A549 (cell line): ENCODE data around the gene RBPJ. TPM values are rescaled to one million over a fixed set of nuclear protein-coding genes. Genes with fewer than 3 reads are reported as not detected.

Experiments used
- ATAC-seq, 2 experiments: fragments of 200-7000 bp in 1 of 2; fragments of >200 bp in 1 of 2; cut with Nextera tagmentation in 1 of 2; cut with Tn5 transposase in 1 of 2; 3 replicates each; pipeline versions ENCODE4 v1.8.0 to v1.9.1; 2018 to 2020; ENCODE audit warnings: mild to moderate bottlenecking in 1 of 2, moderate library complexity in 1 of 2
- CTCF ChIA-PET: fragments of 300-600 bp; sonication (Branson Sonifier 250); formaldehyde crosslinking; extraction: SDS; loops from one replicate; lab custom pipeline; 2021; ENCODE audit warnings: antibody characterized with exemption, inconsistent platforms; lab: Yijun Ruan, JAX
- POLR2A ChIA-PET: fragments of 350-600 bp; formaldehyde crosslinking; extraction: SDS; loops from one replicate; lab custom pipeline; 2021; ENCODE audit warnings: antibody characterized with exemption, inconsistent platforms; lab: Yijun Ruan, JAX
- DNase-seq, 2 experiments: peaks; one replicate each; pipeline versions ENCODE4 v3.0.0 to v3.0.0-alpha.2; 2011 to 2016; ENCODE audit warnings: low read depth in 1 of 2, low spot score in 1 of 2
- FAIRE-seq: peaks from 2 replicates; lab custom pipeline; 2011; peaks lifted over from hg19 to GRCh38; lab: Jason Lieb, UNC
- H3K27ac ChIP-seq, 2 experiments: fragments of >200 bp; sonication (Bioruptor Twin); formaldehyde crosslinking; 3 replicates each; pipeline ENCODE4 v1.5.1; 2016 to 2017
- H3K4me1 ChIP-seq: fragments of >200 bp; sonication (Bioruptor Twin); formaldehyde crosslinking; 3 replicates; pipeline ENCODE4 v1.6.1; 2016
- H3K4me2 ChIP-seq: fragments of >200 bp; sonication (Bioruptor Twin); formaldehyde crosslinking; 3 replicates; pipeline ENCODE4 v1.6.1; 2016
- H3K4me3 ChIP-seq: fragments of >200 bp; sonication (Bioruptor Twin); formaldehyde crosslinking; 3 replicates; pipeline ENCODE4 v1.5.1; 2016
- H3K9me3 ChIP-seq: fragments of >200 bp; sonication (Bioruptor Twin); formaldehyde crosslinking; 3 replicates; pipeline ENCODE4 v1.6.1; 2016
- CBX8 ChIP-seq: fragments of 200-600 bp; sonication (generic); IDR thresholded peaks from 2 replicates; pipeline ENCODE4 v1.6.1; 2016
- CEBPB ChIP-seq, 2 experiments: fragments of >200 bp in 1 of 2; sonication (Bioruptor Twin) in 1 of 2; formaldehyde crosslinking in 1 of 2; IDR thresholded peaks; 2 replicates each; pipeline ENCODE4 v1.6.1; 2012 to 2016
- EHMT2 ChIP-seq: fragments of 200-600 bp; sonication (generic); IDR thresholded peaks from 2 replicates; pipeline ENCODE4 v1.6.1; 2016; ENCODE audit warnings: antibody characterized with exemption, low read depth, mild to moderate bottlenecking, moderate library complexity
- EP300 ChIP-seq, 2 experiments: fragments of >200 bp; sonication (Bioruptor Twin); formaldehyde crosslinking; IDR thresholded peaks; 2 replicates in 1 of 2; 3 replicates in 1 of 2; pipeline ENCODE4 v1.6.1; 2016 to 2017
- FOSB ChIP-seq: fragments of 250-450 bp; sonication (Bioruptor Pico); IDR thresholded peaks from 2 replicates; pipeline ENCODE4 v1.5.0; 2020; ENCODE audit warnings: mild to moderate bottlenecking, moderate library complexity
- FOSL2 ChIP-seq, 2 experiments: fragments of 450-650 bp in 1 of 2; fragments of >200 bp in 1 of 2; sonication (Bioruptor Twin) in 1 of 2; formaldehyde crosslinking; IDR thresholded peaks; 2 replicates each; pipeline versions ENCODE4 v1.5.0 to v1.6.1; 2016 to 2020; ENCODE audit warnings: mild to moderate bottlenecking in 1 of 2, moderate library complexity in 1 of 2
- FOXS1 ChIP-seq: fragments of 250-450 bp; sonication (Bioruptor Pico); IDR thresholded peaks from 2 replicates; pipeline ENCODE4 v1.5.0; 2020; ENCODE audit warnings: mild to moderate bottlenecking, moderate library complexity
- HOXA7 ChIP-seq: fragments of 250-450 bp; sonication (Bioruptor Pico); IDR thresholded peaks from 2 replicates; pipeline ENCODE4 v1.5.0; 2020; ENCODE audit warnings: mild to moderate bottlenecking, moderate library complexity
- HOXB13 ChIP-seq: fragments of 250-450 bp; sonication (Bioruptor Pico); IDR thresholded peaks from 2 replicates; pipeline ENCODE4 v1.5.0; 2020; ENCODE audit warnings: low read depth, mild to moderate bottlenecking, moderate library complexity
- HOXB5 ChIP-seq: fragments of 250-450 bp; sonication (Bioruptor Pico); IDR thresholded peaks from 2 replicates; pipeline ENCODE4 v1.5.0; 2020; ENCODE audit warnings: mild to moderate bottlenecking, moderate library complexity
- JUN ChIP-seq, 2 experiments: fragments of >200 bp; sonication (Bioruptor Twin); formaldehyde crosslinking; IDR thresholded peaks; 2 replicates in 1 of 2; 3 replicates in 1 of 2; pipeline ENCODE4 v1.6.1; 2016 to 2017
- MAZ ChIP-seq: fragments of 150-350 bp; IDR thresholded peaks from 2 replicates; pipeline ENCODE4 v1.6.1; 2014; ENCODE audit warnings: antibody characterized with exemption, low read depth, low read length, borderline replicate concordance
- MYC ChIP-seq: IDR thresholded peaks from 2 replicates; pipeline ENCODE4 v1.6.1; 2012; ENCODE audit warnings: mild to moderate bottlenecking, inconsistent platforms, low read length, improper control_type of control experiment, borderline replicate concordance
- NFE2L2 ChIP-seq: fragments of 150-350 bp; conservative IDR thresholded peaks from 2 replicates; pipeline ENCODE4 v1.6.1; 2014; ENCODE audit warnings: low read length
- NR3C1 ChIP-seq: fragments of >200 bp; sonication (Bioruptor Twin); formaldehyde crosslinking; IDR thresholded peaks from 3 replicates; pipeline ENCODE4 v1.6.1; 2017
- PHF8 ChIP-seq: fragments of 200-600 bp; sonication (generic); IDR thresholded peaks from 2 replicates; pipeline ENCODE4 v1.6.1; 2016; ENCODE audit warnings: low read depth, mild to moderate bottlenecking, antibody characterized with exemption, moderate library complexity, borderline replicate concordance
- POLR2A ChIP-seq: IDR thresholded peaks from 2 replicates; pipeline ENCODE4 v1.6.1; 2012; ENCODE audit warnings: mild to moderate bottlenecking, low read length
- RAD21 ChIP-seq, 2 experiments: fragments of >200 bp in 1 of 2; sonication (Bioruptor Twin) in 1 of 2; formaldehyde crosslinking in 1 of 2; IDR thresholded peaks in 1 of 2; conservative IDR thresholded peaks in 1 of 2; 2 replicates in 1 of 2; 3 replicates in 1 of 2; pipeline ENCODE4 v1.6.1; 2012 to 2018; ENCODE audit warnings: inconsistent platforms in 1 of 2
- RARB ChIP-seq: fragments of 250-450 bp; sonication (Bioruptor Pico); IDR thresholded peaks from 2 replicates; pipeline ENCODE4 v1.8.0; 2021; ENCODE audit warnings: mild to moderate bottlenecking, moderate library complexity
- RCOR1 ChIP-seq: fragments of 150-350 bp; IDR thresholded peaks from 2 replicates; pipeline ENCODE4 v1.6.1; 2014; ENCODE audit warnings: antibody characterized with exemption, low read length, low read depth
- SMC3 ChIP-seq: fragments of >200 bp; sonication (Bioruptor Twin); formaldehyde crosslinking; IDR thresholded peaks from 3 replicates; pipeline ENCODE4 v1.6.1; 2018; ENCODE audit warnings: inconsistent platforms
- SREBF2 ChIP-seq: fragments of 450-650 bp; IDR thresholded peaks from 2 replicates; pipeline ENCODE4 v1.6.1; 2014; ENCODE audit warnings: mild to moderate bottlenecking, moderate library complexity
- TFCP2L1 ChIP-seq: fragments of 250-450 bp; sonication (Bioruptor Pico); IDR thresholded peaks from 2 replicates; pipeline ENCODE4 v1.5.0; 2021; ENCODE audit warnings: mild to moderate bottlenecking
- TP53 ChIP-seq: fragments of 250-450 bp; sonication (Bioruptor Pico); IDR thresholded peaks from 2 replicates; pipeline ENCODE4 v1.5.0; 2021; ENCODE audit warnings: mild to moderate bottlenecking, moderate library complexity
- ZFP36 ChIP-seq: fragments of 450-650 bp; IDR thresholded peaks from 2 replicates; pipeline ENCODE4 v1.6.1; 2014; ENCODE audit warnings: borderline replicate concordance; ENCODE audit not compliant: partially characterized antibody
- WGBS: methylation state at CpG from one replicate; pipeline ENCODE4 v1.1.6; 2017; ENCODE audit errors: missing lambda C conversion rate; 5-methylcytosine and 5-hydroxymethylcytosine counted together
- polyA plus RNA-seq, 4 experiments: library from polyadenylated mRNA; depleted of rRNA in 3 of 4; stranded (reverse); fragments of >200 nt; fragmentation: RNase III in 1 of 4; extraction: RNeasy Plus Mini Kit Qiagen cat#74134 plus additional on column Dnase treatment in 1 of 4; gene quantifications; 2 replicates in 3 of 4; 3 replicates in 1 of 4; pipeline ENCODE4 v1.2.3, GENCODE V29; 2011 to 2017
- TF ChIP-seq, protein P1 (sequence below): fragments of >200 bp; sonication (Bioruptor Twin); formaldehyde crosslinking; IDR thresholded peaks from 3 replicates; pipeline ENCODE4 v1.5.1; 2016
- TF ChIP-seq, protein P2 (sequence below): IDR thresholded peaks from 2 replicates; pipeline ENCODE4 v1.6.1; 2012
- TF ChIP-seq, protein P3 (sequence below): fragments of 150-350 bp; IDR thresholded peaks from 2 replicates; pipeline ENCODE4 v1.6.1; 2014; ENCODE audit warnings: low read depth, mild to moderate bottlenecking, low read length
- TF ChIP-seq, protein P4 (sequence below): fragments of 250-450 bp; sonication (Bioruptor Pico); IDR thresholded peaks from 2 replicates; pipeline ENCODE4 v1.5.0; 2021; ENCODE audit warnings: mild to moderate bottlenecking, moderate library complexity, borderline replicate concordance
- TF ChIP-seq, protein P5 (sequence below): fragments of 450-650 bp; IDR thresholded peaks from 2 replicates; pipeline ENCODE4 v1.6.1; 2014; ENCODE audit warnings: antibody characterized with exemption
- TF ChIP-seq, protein P6 (sequence below): fragments of 250-450 bp; sonication (Bioruptor Pico); IDR thresholded peaks from 2 replicates; pipeline ENCODE4 v1.5.0; 2020; ENCODE audit warnings: low read depth, mild to moderate bottlenecking, moderate library complexity

RBPJ gene
- polyA plus RNA-seq, 2 of the 4 experiments (the other 2 are of a cell fraction): 16.5 to 37.1 TPM

DNA sequence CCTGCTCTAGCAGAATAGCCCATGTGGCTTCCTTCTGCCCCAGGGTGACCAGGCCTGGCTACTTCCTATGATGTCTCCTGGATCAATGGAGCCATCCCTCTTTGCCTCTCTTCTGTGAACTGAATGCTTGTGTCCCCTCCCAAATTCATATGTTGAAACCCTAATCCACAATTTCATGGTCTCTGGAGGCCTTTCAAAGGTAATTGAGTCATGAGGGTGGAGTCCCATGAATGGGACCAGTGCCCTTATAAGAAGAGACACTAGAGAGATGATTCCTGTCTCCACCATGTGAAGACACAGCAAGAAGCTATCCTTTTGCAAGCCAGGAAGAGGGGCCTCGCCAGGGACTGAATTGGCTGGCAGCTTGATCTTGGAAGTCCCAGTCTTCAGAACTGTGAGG is 151.1 kb downstream of the RBPJ start:
- ATAC-seq (no peak), FAIRE-seq (no peak), DNase-seq (no peak)
- no peaks in the 10 kb centered on the region for H3K9me3 ChIP-seq
- no peak overlapping the region for H3K27ac ChIP-seq
- 0% methylated on average over 1 of the region's 1 CpG for WGBS
- ChIA-PET CTCF (no interaction called here), POLR2A (no interaction called here)
- H3K4me2 ChIP-seq: no peak overlapping the region
- no peaks in the 10 kb centered on the region for H3K4me1 ChIP-seq
- no peak overlapping the region for H3K4me3 ChIP-seq
- no peak for TF ChIP-seq HOXA7 (CRISPR knock-in tag)
- TF ChIP-seq NFE2L2: no peak
- TF ChIP-seq, protein P1, sequence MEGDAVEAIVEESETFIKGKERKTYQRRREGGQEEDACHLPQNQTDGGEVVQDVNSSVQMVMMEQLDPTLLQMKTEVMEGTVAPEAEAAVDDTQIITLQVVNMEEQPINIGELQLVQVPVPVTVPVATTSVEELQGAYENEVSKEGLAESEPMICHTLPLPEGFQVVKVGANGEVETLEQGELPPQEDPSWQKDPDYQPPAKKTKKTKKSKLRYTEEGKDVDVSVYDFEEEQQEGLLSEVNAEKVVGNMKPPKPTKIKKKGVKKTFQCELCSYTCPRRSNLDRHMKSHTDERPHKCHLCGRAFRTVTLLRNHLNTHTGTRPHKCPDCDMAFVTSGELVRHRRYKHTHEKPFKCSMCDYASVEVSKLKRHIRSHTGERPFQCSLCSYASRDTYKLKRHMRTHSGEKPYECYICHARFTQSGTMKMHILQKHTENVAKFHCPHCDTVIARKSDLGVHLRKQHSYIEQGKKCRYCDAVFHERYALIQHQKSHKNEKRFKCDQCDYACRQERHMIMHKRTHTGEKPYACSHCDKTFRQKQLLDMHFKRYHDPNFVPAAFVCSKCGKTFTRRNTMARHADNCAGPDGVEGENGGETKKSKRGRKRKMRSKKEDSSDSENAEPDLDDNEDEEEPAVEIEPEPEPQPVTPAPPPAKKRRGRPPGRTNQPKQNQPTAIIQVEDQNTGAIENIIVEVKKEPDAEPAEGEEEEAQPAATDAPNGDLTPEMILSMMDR: no peak
- no peak for TF ChIP-seq FOSB (CRISPR knock-in tag)
- TF ChIP-seq RAD21 (conservative IDR thresholded peaks at IDR 0.05 in 1 of 2, IDR thresholded peaks at IDR 0.05 in 1 of 2): no peak
- no peak for TF ChIP-seq RCOR1
- TF ChIP-seq SREBF2: no peak
- no peak for TF ChIP-seq EHMT2
- no peak for TF ChIP-seq EP300 (IDR thresholded peaks at IDR 0.05)
- no peak for TF ChIP-seq FOSL2 (IDR thresholded peaks at IDR 0.05)
- TF ChIP-seq FOSL2 (CRISPR knock-in tag; IDR thresholded peaks at IDR 0.05): no peak
- no peak for TF ChIP-seq PHF8
- TF ChIP-seq CEBPB (IDR thresholded peaks at IDR 0.05): no peak
- TF ChIP-seq, protein P2, sequence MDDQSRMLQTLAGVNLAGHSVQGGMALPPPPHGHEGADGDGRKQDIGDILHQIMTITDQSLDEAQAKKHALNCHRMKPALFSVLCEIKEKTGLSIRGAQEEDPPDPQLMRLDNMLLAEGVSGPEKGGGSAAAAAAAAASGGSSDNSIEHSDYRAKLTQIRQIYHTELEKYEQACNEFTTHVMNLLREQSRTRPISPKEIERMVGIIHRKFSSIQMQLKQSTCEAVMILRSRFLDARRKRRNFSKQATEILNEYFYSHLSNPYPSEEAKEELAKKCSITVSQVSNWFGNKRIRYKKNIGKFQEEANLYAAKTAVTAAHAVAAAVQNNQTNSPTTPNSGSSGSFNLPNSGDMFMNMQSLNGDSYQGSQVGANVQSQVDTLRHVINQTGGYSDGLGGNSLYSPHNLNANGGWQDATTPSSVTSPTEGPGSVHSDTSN: no peak
- no peak for TF ChIP-seq POLR2A
- no peak for TF ChIP-seq MYC
- TF ChIP-seq MAZ: no peak
- no peak for TF ChIP-seq TFCP2L1 (CRISPR knock-in tag)
- TF ChIP-seq NR3C1: no peak
- TF ChIP-seq, protein P3, sequence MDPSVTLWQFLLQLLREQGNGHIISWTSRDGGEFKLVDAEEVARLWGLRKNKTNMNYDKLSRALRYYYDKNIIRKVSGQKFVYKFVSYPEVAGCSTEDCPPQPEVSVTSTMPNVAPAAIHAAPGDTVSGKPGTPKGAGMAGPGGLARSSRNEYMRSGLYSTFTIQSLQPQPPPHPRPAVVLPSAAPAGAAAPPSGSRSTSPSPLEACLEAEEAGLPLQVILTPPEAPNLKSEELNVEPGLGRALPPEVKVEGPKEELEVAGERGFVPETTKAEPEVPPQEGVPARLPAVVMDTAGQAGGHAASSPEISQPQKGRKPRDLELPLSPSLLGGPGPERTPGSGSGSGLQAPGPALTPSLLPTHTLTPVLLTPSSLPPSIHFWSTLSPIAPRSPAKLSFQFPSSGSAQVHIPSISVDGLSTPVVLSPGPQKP: no peak
- TF ChIP-seq, protein P4, sequence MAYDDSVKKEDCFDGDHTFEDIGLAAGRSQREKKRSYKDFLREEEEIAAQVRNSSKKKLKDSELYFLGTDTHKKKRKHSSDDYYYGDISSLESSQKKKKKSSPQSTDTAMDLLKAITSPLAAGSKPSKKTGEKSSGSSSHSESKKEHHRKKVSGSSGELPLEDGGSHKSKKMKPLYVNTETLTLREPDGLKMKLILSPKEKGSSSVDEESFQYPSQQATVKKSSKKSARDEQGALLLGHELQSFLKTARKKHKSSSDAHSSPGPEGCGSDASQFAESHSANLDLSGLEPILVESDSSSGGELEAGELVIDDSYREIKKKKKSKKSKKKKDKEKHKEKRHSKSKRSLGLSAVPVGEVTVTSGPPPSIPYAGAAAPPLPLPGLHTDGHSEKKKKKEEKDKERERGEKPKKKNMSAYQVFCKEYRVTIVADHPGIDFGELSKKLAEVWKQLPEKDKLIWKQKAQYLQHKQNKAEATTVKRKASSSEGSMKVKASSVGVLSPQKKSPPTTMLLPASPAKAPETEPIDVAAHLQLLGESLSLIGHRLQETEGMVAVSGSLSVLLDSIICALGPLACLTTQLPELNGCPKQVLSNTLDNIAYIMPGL (CRISPR knock-in tag): no peak

DNA sequence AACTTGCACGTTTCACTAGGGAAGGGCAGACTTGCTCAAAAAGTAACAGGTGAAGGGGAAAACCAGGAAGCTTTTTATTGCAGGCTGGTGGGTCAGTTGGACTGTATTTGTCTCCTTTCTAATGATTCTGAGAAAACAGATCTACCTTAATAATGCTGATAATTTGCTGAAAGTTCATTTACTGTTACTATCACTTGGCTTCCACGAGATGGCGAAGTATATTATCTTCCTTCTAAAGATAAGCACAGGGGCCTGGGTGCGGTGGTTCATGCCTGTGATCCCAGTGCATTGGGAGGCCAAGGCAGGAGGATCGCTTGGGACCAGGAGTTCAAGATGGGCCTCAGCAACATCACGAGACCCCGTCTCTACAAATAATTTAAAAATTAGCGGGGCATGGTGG is 153.1 kb downstream of the RBPJ start:
- no peak for ATAC-seq
- WGBS: 65% methylated on average over 8 of the region's 8 CpGs
- POLR2A ChIA-PET: no interaction called here
- H3K9me3 ChIP-seq: no peaks in the 10 kb centered on the region
- H3K4me3 ChIP-seq: no peak overlapping the region
- no peak overlapping the region for H3K27ac ChIP-seq
- no peak for FAIRE-seq
- DNase-seq: no peak
- H3K4me2 ChIP-seq: no peak overlapping the region
- CTCF ChIA-PET: interaction anchor here (0.6 to 1.6 kb wide), 3 partner anchors 13 to 15 kb away, joined by 3 to 4 read pairs (median 3); no protein-coding TSS in a partner anchor
- H3K4me1 ChIP-seq: no peaks in the 10 kb centered on the region
- TF ChIP-seq CBX8 (no peak), JUN (IDR thresholded peaks at IDR 0.05) (no peak), HOXB13 (CRISPR knock-in tag) (no peak), HOXA7 (CRISPR knock-in tag) (no peak), SMC3 (no peak), RARB (CRISPR knock-in tag) (no peak), CEBPB (IDR thresholded peaks at IDR 0.05) (no peak), FOXS1 (CRISPR knock-in tag) (no peak), ZFP36 (no peak), HOXB5 (CRISPR knock-in tag) (no peak), TP53 (CRISPR knock-in tag) (no peak)
- TF ChIP-seq, protein P5, sequence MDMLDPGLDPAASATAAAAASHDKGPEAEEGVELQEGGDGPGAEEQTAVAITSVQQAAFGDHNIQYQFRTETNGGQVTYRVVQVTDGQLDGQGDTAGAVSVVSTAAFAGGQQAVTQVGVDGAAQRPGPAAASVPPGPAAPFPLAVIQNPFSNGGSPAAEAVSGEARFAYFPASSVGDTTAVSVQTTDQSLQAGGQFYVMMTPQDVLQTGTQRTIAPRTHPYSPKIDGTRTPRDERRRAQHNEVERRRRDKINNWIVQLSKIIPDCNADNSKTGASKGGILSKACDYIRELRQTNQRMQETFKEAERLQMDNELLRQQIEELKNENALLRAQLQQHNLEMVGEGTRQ: no peak
- TF ChIP-seq, protein P2: no peak
- TF ChIP-seq, protein P6, sequence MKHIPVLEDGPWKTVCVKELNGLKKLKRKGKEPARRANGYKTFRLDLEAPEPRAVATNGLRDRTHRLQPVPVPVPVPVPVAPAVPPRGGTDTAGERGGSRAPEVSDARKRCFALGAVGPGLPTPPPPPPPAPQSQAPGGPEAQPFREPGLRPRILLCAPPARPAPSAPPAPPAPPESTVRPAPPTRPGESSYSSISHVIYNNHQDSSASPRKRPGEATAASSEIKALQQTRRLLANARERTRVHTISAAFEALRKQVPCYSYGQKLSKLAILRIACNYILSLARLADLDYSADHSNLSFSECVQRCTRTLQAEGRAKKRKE (CRISPR knock-in tag): no peak
